ENCODE results near the gene ZDHHC11B.
"Not testable (repeated sequence)": the region's sequence is repeated elsewhere in the genome, so short reads cannot be mapped to it uniquely, and the experiment has no call there.

The ZDHHC11B gene

GRCh38 chr5:717143-717542 is 67.4 kb downstream of the ZDHHC11B start:
- no peak for DNase-seq (ENCODE audit: low read depth)
- no peak overlapping the region for H3K4me3 ChIP-seq (ENCODE audit: low read depth, low read length)
- no peak for TF ChIP-seq CTCF (IDR thresholded peaks at IDR 0.05; ENCODE audit: control insufficient read depth, extremely low read depth, insufficient read depth)

DNA sequence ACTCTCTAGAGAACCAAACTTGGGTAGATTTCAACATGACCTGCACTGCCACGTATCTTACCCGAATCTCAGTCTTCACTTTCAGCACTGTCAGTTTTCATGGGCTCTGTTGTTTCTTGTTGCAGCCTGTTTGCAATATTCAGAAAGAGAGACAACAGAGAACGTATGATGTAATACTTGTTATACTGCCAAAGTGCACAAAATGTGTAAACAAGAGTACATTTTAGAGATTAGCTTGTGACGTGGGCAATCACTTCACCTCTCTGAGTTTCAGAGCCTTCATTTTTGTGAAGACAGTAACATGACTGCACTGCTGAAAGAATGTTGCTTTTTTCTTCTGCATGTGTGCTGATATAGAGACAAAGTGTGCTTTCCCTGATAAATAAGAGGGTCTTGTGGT is 67.8 kb downstream of the ZDHHC11B start:
- not testable (repeated sequence) for H3K4me3 ChIP-seq (ENCODE audit: low read depth, low read length)
- peak; percentile 89 for DNase-seq (ENCODE audit: low read depth)

- not testable (repeated sequence) for H3K4me3 ChIP-seq (ENCODE audit: low read depth, low read length)
These were observed 68.9 kb downstream of the ZDHHC11B start for GRCh38 chr5:715636-716035.

DNA sequence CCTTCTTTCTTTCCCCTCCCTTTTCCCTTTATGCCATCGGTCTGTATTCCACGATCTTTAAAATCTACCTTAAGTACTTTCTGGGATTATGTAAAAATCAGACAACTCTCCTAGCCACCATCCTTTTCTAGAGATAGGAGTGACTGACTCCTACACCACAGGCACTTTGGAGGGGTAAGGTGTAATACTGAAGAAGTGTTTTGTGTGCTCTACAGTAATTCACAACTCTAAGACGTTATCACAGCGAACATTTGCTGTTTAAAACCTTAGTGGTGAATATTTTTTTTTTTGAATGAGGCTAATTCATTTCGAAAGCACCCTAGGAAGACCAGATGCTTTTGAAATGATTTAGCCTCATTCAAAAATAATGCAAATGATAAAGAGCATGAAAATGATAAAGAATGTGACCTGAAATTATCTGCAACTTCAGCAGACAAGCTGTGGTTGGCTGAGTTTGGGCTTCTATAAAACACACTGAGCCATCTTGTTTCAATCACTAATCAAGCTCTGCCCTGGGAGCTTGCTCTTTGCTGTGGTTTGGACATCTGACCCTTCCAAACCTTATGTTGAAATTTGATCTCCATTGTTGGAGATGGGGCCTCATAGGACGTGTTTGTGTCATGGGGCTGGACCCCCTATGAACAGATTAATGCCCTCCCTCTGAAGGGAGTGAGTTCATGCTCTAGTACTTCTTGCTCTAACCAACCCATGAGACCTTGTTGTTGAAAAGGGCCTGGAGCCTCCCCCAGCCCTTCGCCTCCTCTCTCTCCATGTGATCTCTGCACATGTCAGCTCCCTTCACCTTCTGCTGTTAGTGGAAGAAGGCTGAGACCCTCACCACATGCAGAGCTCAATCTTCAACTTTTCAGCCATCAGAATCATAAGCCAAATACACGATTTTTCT is 70.1 kb downstream of the ZDHHC11B start:
- H3K4me3 ChIP-seq (ENCODE audit: low read depth, low read length); DNase-seq (ENCODE audit: low read depth): not testable (repeated sequence)

More at GRCh38 chr5:715636-716035, 68.9 kb downstream of the ZDHHC11B start:
- not testable (repeated sequence) for DNase-seq (ENCODE audit: low read depth)

- not testable (repeated sequence) for DNase-seq (ENCODE audit: low read depth); H3K4me3 ChIP-seq (ENCODE audit: low read depth, low read length)
These were observed 70.8 kb downstream of the ZDHHC11B start for GRCh38 chr5:713686-714085.

GRCh38 chr5:708848-709517 is 75.5 kb downstream of the ZDHHC11B start:
- DNase-seq (ENCODE audit: low read depth); H3K4me3 ChIP-seq (ENCODE audit: low read depth, low read length): not testable (repeated sequence)

- not testable (repeated sequence) for DNase-seq (ENCODE audit: low read depth); H3K4me3 ChIP-seq (ENCODE audit: low read depth, low read length)
These were observed 76.2 kb downstream of the ZDHHC11B start for GRCh38 chr5:708374-708773.

GRCh38 chr5:706127-706526 is 78.4 kb downstream of the ZDHHC11B start:
- H3K4me3 ChIP-seq (ENCODE audit: low read depth, low read length); DNase-seq (ENCODE audit: low read depth): not testable (repeated sequence)

DNA sequence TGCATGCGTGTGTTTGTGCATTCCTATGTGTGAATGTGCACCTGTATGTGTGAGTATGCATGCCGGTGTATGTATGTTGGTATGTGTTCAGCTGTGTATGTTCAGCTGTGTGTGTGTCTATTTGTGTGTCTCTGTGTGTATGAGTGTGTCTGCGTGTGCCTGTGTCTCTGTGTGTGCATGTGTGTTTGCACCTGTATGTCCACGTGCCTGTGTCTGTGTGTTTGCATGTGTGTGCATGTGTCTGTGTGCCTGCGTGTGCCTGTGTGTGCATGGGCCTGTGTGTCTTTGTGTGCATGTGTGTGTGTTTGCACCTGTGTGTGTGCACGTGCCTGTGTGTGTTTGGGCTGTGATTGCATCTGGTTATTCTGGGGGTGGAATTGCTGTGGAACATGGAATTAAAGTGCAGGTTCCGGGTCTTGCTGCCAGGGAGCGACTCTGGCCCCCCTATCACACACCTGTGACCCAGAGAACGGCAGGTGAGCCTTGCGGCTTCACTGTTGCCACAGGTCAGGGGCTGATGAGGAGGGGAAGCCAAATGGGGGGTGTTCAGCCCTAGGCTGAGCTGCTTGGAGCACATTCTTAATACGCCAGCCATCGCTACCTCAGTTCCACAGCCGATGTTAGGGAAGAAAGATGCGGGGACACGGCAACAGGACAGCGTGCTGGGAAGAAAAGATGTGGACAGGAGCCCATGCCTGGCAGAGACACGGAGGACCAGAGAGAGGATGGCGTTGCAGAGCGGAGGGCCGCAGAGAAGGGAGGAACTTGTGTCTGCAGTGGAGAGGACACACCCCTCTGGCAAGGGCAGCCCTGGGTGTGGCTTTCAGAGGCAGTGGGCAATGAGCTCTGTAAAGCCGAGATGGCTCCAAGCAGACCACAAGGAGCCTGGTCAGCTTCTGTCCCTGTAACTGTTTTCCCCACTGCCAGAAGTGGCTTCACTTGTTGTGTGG is 87.5 kb downstream of the ZDHHC11B start:
- H3K4me3 ChIP-seq (ENCODE audit: low read depth, low read length); DNase-seq (ENCODE audit: low read depth): not testable (repeated sequence)

- not testable (repeated sequence) for H3K4me3 ChIP-seq (ENCODE audit: low read depth, low read length); DNase-seq (ENCODE audit: low read depth)
These were observed 88.3 kb downstream of the ZDHHC11B start for GRCh38 chr5:696191-696590.

GRCh38 chr5:695475-695874 is 89.1 kb downstream of the ZDHHC11B start:
- not testable (repeated sequence) for H3K4me3 ChIP-seq (ENCODE audit: low read depth, low read length); DNase-seq (ENCODE audit: low read depth)

GRCh38 chr5:694042-694431 is 90.5 kb downstream of the ZDHHC11B start:
- DNase-seq (ENCODE audit: low read depth): not testable (repeated sequence)
- peak overlapping the region; percentile 53 for H3K4me3 ChIP-seq (ENCODE audit: low read depth, low read length)

GRCh38 chr5:693271-694041 is 91.1 kb downstream of the ZDHHC11B start, which contains the start of gene TPPP:
TPPP (minus strand) TSS chr5:693352; CDS start chr5:678060, 15,292 bp downstream.
- DNase-seq (ENCODE audit: low read depth): not testable (repeated sequence)
- H3K4me3 ChIP-seq (ENCODE audit: low read depth, low read length): peak within 1 kb of the TSS; percentile 53

GRCh38 chr5:692529-693041 is 91.9 kb downstream of the ZDHHC11B start:
- DNase-seq (ENCODE audit: low read depth): not testable (repeated sequence)
- peak overlapping the region; percentile 50 for H3K4me3 ChIP-seq (ENCODE audit: low read depth, low read length)

Measured in LNCaP clone FGC (cell line).